K562 (cell line): Measurements from ENCODE around the gene CNDP1. TPM values are rescaled to one million over a fixed set of nuclear protein-coding genes. Genes with fewer than 3 reads are reported as not detected.

Experiments used
- ATAC-seq: fragments of 200-7000 bp; cut with Tn5 transposase; 3 replicates; pipeline ENCODE4 v1.9.1; 2020; ENCODE audit warnings: moderate library complexity
- BruUV-seq: library from RNA; stranded (reverse); fragments of 400-500 nt; replicated peaks from 2 replicates; lab custom pipeline; 2021; lab: Mats Ljungman, UMichigan
- CTCF ChIA-PET: fragments of 300-600 bp; formaldehyde crosslinking; extraction: SDS; loops from one replicate; lab custom pipeline; 2021; ENCODE audit warnings: low intra/inter-chr PET ratio; lab: Yijun Ruan, JAX
- POLR2A ChIA-PET: fragments of 300-600, 350-650 bp; sonication (Branson Sonifier 250); formaldehyde crosslinking; extraction: SDS; loops from one replicate; lab custom pipeline; 2021; ENCODE audit warnings: antibody characterized with exemption, inconsistent platforms; lab: Yijun Ruan, JAX
- DNase-seq, 4 experiments: peaks; one replicate each; pipeline versions ENCODE4 v3.0.0 to v3.0.0-alpha.2; 2011 to 2018; ENCODE audit warnings: low spot score in 3 of 4, mixed read lengths in 3 of 4; ENCODE audit errors: extremely low read depth in 1 of 4
- FAIRE-seq: peaks from 2 replicates; lab custom pipeline; 2011; peaks lifted over from hg19 to GRCh38; lab: Jason Lieb, UNC
- H2AFZ ChIP-seq: 2 replicates; pipeline ENCODE4 v1.6.0; 2011; ENCODE audit warnings: low read depth, low read length, control low read depth, inconsistent platforms
- H3K27ac ChIP-seq: fragments of 200-600 bp; 3 replicates; pipeline ENCODE4 v1.8.0; 2011; ENCODE audit warnings: low read depth, mild to moderate bottlenecking, control low read depth, inconsistent platforms, low read length, moderate library complexity, mixed read lengths; ENCODE audit errors: extremely low read depth
- H3K27me3 ChIP-seq, 2 experiments: fragments of 300-600 bp in 1 of 2; 2 replicates in 1 of 2; 3 replicates in 1 of 2; pipeline versions ENCODE4 v1.6.0 to v1.8.0; 2011; ENCODE audit warnings: inconsistent platforms in 2 of 2, low read length in 2 of 2, mild to moderate bottlenecking in 1 of 2, mixed read lengths in 1 of 2, moderate library complexity in 1 of 2; ENCODE audit not compliant: control insufficient read depth in 2 of 2, insufficient read depth in 2 of 2
- H3K36me3 ChIP-seq: fragments of 300-600 bp; 3 replicates; pipeline ENCODE4 v1.8.0; 2011; ENCODE audit warnings: mild to moderate bottlenecking, low read length, inconsistent platforms; ENCODE audit not compliant: control insufficient read depth, insufficient read depth
- H3K4me1 ChIP-seq, 2 experiments: fragments of 200-600 bp in 1 of 2; replicated peaks in 1 of 2; 2 replicates in 1 of 2; 3 replicates in 1 of 2; pipeline versions ENCODE4 v1.5.1 to v1.8.0; 2011; ENCODE audit warnings: inconsistent platforms in 2 of 2, low read length in 2 of 2, mild to moderate bottlenecking in 1 of 2, mixed read lengths in 1 of 2, moderate library complexity in 1 of 2; ENCODE audit not compliant: control insufficient read depth in 2 of 2, insufficient read depth in 2 of 2
- H3K4me2 ChIP-seq: 2 replicates; pipeline ENCODE4 v1.6.1; 2011; ENCODE audit warnings: low read length, control low read depth, inconsistent platforms, mixed read lengths; ENCODE audit not compliant: insufficient read depth
- H3K4me3 ChIP-seq: fragments of 200-600 bp; sonication (generic), shearing (Covaris generic); 2 replicates; pipeline ENCODE4 v1.5.1; 2016; ENCODE audit warnings: control low read depth, inconsistent platforms
- H3K79me2 ChIP-seq: fragments of 200-600 bp; 3 replicates; pipeline ENCODE4 v1.8.0; 2011; ENCODE audit warnings: low read length, inconsistent platforms; ENCODE audit not compliant: control insufficient read depth, insufficient read depth
- H3K9ac ChIP-seq, 2 experiments: 2 replicates each; pipeline versions ENCODE4 v1.6.0 to v1.6.1; 2011; ENCODE audit warnings: low read depth in 2 of 2, low read length in 2 of 2, control low read depth in 1 of 2, inconsistent platforms in 1 of 2, mild to moderate bottlenecking in 1 of 2, mixed read lengths in 1 of 2; ENCODE audit not compliant: insufficient read depth in 1 of 2
- H3K9me1 ChIP-seq: one replicate; pipeline ENCODE4 v1.6.0; 2011; ENCODE audit warnings: inconsistent platforms, mild to moderate bottlenecking, low read length, moderate library complexity; ENCODE audit not compliant: control insufficient read depth, insufficient read depth
- H3K9me3 ChIP-seq: replicated peaks from 2 replicates; pipeline ENCODE4 v1.5.1; 2011; ENCODE audit warnings: low read depth, low read length, inconsistent platforms; ENCODE audit not compliant: control insufficient read depth, insufficient read depth
- H4K20me1 ChIP-seq: replicated peaks from 2 replicates; pipeline ENCODE4 v1.6.1; 2011; ENCODE audit warnings: low read length, inconsistent platforms, mixed read lengths; ENCODE audit not compliant: control insufficient read depth, insufficient read depth
- AFF1 ChIP-seq, 2 experiments: fragments of 450-650 bp; IDR thresholded peaks; 2 replicates each; pipeline ENCODE4 v1.6.1; 2018; ENCODE audit warnings: mild to moderate bottlenecking in 2 of 2, low read depth in 1 of 2; ENCODE audit not compliant: partially characterized antibody in 2 of 2
- HDAC1 ChIP-seq, 2 experiments: fragments of 450-650 bp; IDR thresholded peaks; 2 replicates each; pipeline ENCODE4 v1.6.1; 2016 to 2017; ENCODE audit warnings: inconsistent platforms in 1 of 2, mild to moderate bottlenecking in 1 of 2, moderate library complexity in 1 of 2
- NELFE ChIP-seq: IDR thresholded peaks from 2 replicates; pipeline ENCODE4 v1.6.1; 2011; ENCODE audit warnings: mild to moderate bottlenecking; ENCODE audit not compliant: insufficient read depth, insufficient read length
- TRIM24 ChIP-seq, 2 experiments: fragments of 450-650 bp; IDR thresholded peaks; 2 replicates each; pipeline ENCODE4 v1.6.1; 2016
- ZFP30 ChIP-seq: fragments of 250-450 bp; sonication (Bioruptor Pico); IDR thresholded peaks from 2 replicates; pipeline ENCODE4 v1.8.0; 2022; ENCODE audit warnings: moderate library complexity, mild to moderate bottlenecking, inconsistent platforms, borderline replicate concordance
- ZNF695 ChIP-seq: fragments of 450-650 bp; formaldehyde crosslinking; IDR thresholded peaks from 2 replicates; pipeline ENCODE4 v1.4.0; 2020; ENCODE audit warnings: mild to moderate bottlenecking, moderate library complexity
- WGBS: fragments of 100-300 bp; shearing (Covaris generic); methylation state at CpG from one replicate; pipeline ENCODE4 v1.1.6; 2016; ENCODE audit warnings: low coverage, mixed read lengths; ENCODE audit not compliant: insufficient coverage; ENCODE audit errors: missing lambda C conversion rate; 5-methylcytosine and 5-hydroxymethylcytosine counted together
- in situ Hi-C: fragments of 300-500 bp; cut with MboI; formaldehyde crosslinking; loops from 4 replicates; pipeline ENCODE4 v1.15.0; 2018; ENCODE audit warnings: inconsistent platforms, mixed read lengths
- intact Hi-C: fragments of 100-400 bp; cut with micrococcal nuclease; formaldehyde crosslinking; loops from 2 replicates; pipeline ENCODE4 v1.14.2; 2022
- polyA plus RNA-seq, 8 experiments: library from polyadenylated mRNA; depleted of rRNA in 4 of 8; stranded (reverse) in 5 of 8; unstranded in 3 of 8; fragments of >200 nt; fragmentation: Nextera tagmentation in 2 of 8; fragmentation: Illumina TruSeq in 1 of 8; extraction: Ambion mirVana in 2 of 8; extraction: Trizol in 1 of 8; gene quantifications; 2 replicates each; pipeline versions ENCODE4 v1.2.1 to v1.2.3, GENCODE V29; 2011 to 2014; ENCODE audit warnings: inconsistent platforms in 1 of 8, missing spikeins in 1 of 8
- total RNA-seq, 7 experiments: library from RNA; depleted of rRNA in 6 of 7; stranded (reverse); fragments of >200 nt in 6 of 7; fragmentation: Illumina TruSeq in 2 of 7; extraction: Trizol in 2 of 7; gene quantifications; 2 replicates each; pipeline versions ENCODE4 v1.2.1 to v1.2.3, GENCODE V29; 2011 to 2021; ENCODE audit warnings: low replicate concordance in 1 of 7

The CNDP1 gene
- total and polyA plus RNA-seq, 9 of the 15 experiments (the other 6 are each of a cell fraction or from before 2014, with no cell fraction given): not detected

- Histone ChIP-seq H3K4me2 (no peak overlapping the region), H3K79me2 (no peaks in the 10 kb centered on the region), H3K27ac (no peak overlapping the region), H3K9ac (no peak overlapping the region), H3K9me1 (no peaks in the 10 kb centered on the region), H2AFZ (no peak overlapping the region), H4K20me1 (no peaks in the 10 kb centered on the region), H3K9me3 (no peaks in the 10 kb centered on the region), H3K36me3 (no peaks in the 10 kb centered on the region)
- 71% methylated on average over 2 of the region's 2 CpGs for WGBS
- POLR2A ChIA-PET: no interaction called here
- in situ Hi-C loops: no loop called here
- no TSS peak for BruUV-seq
- CTCF ChIA-PET: no interaction called here
- FAIRE-seq (no peak), ATAC-seq (no peak), DNase-seq (no peak)
- intact Hi-C loops: no loop called here
- no peak for TF ChIP-seq HDAC1 (IDR thresholded peaks at IDR 0.05)
- no peak for TF ChIP-seq ZNF695
- TF ChIP-seq AFF1 (IDR thresholded peaks at IDR 0.05; ENCODE audit: low read depth in 1 of 2, partially characterized antibody in 2 of 2): no peak
- no peak for TF ChIP-seq NELFE
- no peak for TF ChIP-seq ZFP30 (CRISPR knock-in tag)
- no peak for TF ChIP-seq TRIM24 (IDR thresholded peaks at IDR 0.05)
- TF ChIP-seq, all 486 proteins: peak for 0
- Histone ChIP-seq H3K27me3 (no peaks in the 10 kb centered on the region), H3K4me3 (no peak overlapping the region), H3K4me1 (no peaks in the 10 kb centered on the region)
Observed at GRCh38 chr18:74608681-74609080, 74.4 kb downstream of the CNDP1 start.
